Lower lobe of right lung (tissue), 2 donors: ENCODE measurements around the gene MAP3K14. TPM values are rescaled to one million over a fixed set of nuclear protein-coding genes. Genes with fewer than 3 reads are reported as not detected.
A peak's percentile ranks its signal among the peaks of the same experiment; 100 is the strongest.

Experiments used
- ATAC-seq, 2 donors: fragments of 200-7000 bp; cut with Tn5 transposase; one replicate each; pipeline ENCODE4 v1.9.1; 2020 to 2022; ENCODE audit warnings: mild to moderate bottlenecking in 2 of 2, moderate library complexity in 2 of 2
- DNase-seq: peaks from one replicate; pipeline ENCODE4 v3.0.0-alpha.2; 2020
- H3K27ac ChIP-seq: fragments of 200-600 bp; one replicate; pipeline ENCODE4 v1.8.0; 2022
- H3K27me3 ChIP-seq: fragments of 200-600 bp; one replicate; pipeline ENCODE4 v1.8.0; 2022; ENCODE audit warnings: low read depth
- H3K36me3 ChIP-seq: fragments of 200-600 bp; one replicate; pipeline ENCODE4 v1.8.0; 2022; ENCODE audit warnings: mild to moderate bottlenecking
- H3K4me1 ChIP-seq: fragments of 200-600 bp; one replicate; pipeline ENCODE4 v1.8.0; 2022
- H3K4me3 ChIP-seq: fragments of 200-600 bp; one replicate; pipeline ENCODE4 v1.8.0; 2022; ENCODE audit warnings: mild to moderate bottlenecking
- H3K9me3 ChIP-seq: fragments of 200-600 bp; one replicate; pipeline ENCODE4 v1.8.0; 2022
- intact Hi-C: fragments of 100-400 bp; cut with DNase I; formaldehyde crosslinking; loops from one replicate; pipeline ENCODE4 v1.11.0; 2022
- total RNA-seq: library from RNA; stranded (reverse); fragmentation: NEBNext Ultra II Directional; extraction: Animal tissue kit (Norgen Biotek cat#: 25700); gene quantifications from one replicate; pipeline ENCODE4 v1.2.1, GENCODE V29; 2021
- TF ChIP-seq, protein P1 (sequence below): fragments of 200-600 bp; IDR thresholded peaks from one replicate; pipeline ENCODE4 v1.8.0; 2022; ENCODE audit warnings: antibody characterized with exemption, mild to moderate bottlenecking
- donor health status: DM: no; HTN: yes; CAD: no; lungs with severe emphysema.

MAP3K14 gene
- total RNA-seq, 1 donor from 2014 or later, result 9.3 TPM

DNA sequence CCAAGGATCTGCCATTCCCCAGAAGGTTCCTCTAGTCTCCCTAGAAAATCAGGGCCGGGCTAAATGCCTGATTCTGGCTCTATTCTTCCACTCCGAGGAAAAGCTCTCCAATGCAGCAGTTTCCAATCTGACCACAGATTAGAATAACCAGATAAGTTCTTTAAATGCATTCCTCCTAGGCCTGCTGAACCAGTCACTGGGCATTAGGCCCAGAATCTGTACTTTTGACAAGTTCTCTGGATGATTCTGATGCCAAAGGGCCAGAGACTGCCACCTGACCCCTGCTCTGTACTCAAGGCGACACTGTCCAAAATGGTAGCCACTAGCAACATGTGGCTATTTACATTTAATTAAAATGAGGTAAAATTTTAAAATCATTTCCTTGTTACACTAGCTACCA lies 22.3 kb downstream of the MAP3K14 start:
- no peaks in the 10 kb centered on the region for H3K9me3 ChIP-seq
- peak; percentile 74 to 77 for ATAC-seq
- peaks cover 10% of the 10 kb centered on the region for H3K36me3 ChIP-seq
- no peak overlapping the region for H3K4me3 ChIP-seq
- TF ChIP-seq, protein P1, sequence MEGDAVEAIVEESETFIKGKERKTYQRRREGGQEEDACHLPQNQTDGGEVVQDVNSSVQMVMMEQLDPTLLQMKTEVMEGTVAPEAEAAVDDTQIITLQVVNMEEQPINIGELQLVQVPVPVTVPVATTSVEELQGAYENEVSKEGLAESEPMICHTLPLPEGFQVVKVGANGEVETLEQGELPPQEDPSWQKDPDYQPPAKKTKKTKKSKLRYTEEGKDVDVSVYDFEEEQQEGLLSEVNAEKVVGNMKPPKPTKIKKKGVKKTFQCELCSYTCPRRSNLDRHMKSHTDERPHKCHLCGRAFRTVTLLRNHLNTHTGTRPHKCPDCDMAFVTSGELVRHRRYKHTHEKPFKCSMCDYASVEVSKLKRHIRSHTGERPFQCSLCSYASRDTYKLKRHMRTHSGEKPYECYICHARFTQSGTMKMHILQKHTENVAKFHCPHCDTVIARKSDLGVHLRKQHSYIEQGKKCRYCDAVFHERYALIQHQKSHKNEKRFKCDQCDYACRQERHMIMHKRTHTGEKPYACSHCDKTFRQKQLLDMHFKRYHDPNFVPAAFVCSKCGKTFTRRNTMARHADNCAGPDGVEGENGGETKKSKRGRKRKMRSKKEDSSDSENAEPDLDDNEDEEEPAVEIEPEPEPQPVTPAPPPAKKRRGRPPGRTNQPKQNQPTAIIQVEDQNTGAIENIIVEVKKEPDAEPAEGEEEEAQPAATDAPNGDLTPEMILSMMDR, result no peak
- intact Hi-C loops, result no loop called here
- H3K27ac ChIP-seq, result peak overlapping the region; percentile 76
- no peaks in the 10 kb centered on the region for H3K27me3 ChIP-seq
- peaks cover 100% of the 10 kb centered on the region for H3K4me1 ChIP-seq
- DNase-seq, result no peak

DNA sequence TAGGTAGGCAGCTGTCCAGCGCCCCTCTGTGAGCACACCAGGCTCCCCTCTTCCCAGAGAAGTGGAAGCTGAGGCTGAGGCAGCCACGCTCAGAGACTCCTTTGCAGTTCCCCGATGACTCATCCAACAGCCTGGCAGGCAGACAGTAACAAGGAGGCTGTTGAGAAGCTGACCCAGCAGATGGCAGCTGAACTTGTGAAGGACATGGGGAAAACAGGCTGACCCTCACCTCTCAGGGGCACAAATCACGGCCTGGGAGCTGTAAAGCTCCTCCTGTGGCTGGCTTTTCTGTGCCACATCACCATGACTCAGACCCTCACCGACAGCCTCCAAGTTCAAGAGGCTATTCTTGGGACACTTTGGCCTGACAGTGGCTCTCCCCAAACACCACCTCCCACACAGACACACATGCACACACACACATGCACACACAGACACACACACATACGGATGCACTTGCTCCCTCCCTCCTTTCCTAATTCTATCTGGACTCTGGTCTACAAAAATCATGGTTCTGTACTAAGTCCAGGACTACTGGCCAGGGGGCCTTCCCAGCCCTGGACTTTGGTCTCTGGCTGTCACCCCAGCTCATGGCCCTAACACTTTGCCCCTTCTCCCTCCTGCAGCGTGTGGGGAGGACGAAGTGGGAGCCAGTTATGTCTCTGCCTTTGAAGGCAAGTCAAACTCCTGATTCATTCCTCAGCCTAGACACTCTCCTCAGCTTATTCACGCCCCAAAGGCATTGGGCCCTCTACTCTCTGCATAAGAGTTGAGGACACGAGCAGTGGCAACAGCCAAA lies 23.2 kb downstream of the MAP3K14 start:
- Histone ChIP-seq H3K9me3 (no peaks in the 10 kb centered on the region), H3K27me3 (no peaks in the 10 kb centered on the region), H3K27ac (peak overlapping the region; percentile 76), H3K36me3 (peaks cover 19% of the 10 kb centered on the region), H3K4me3 (no peak overlapping the region), H3K4me1 (peaks cover 100% of the 10 kb centered on the region)
- TF ChIP-seq, protein P1, result no peak
- ATAC-seq (peak; percentile 82 to 84), DNase-seq (peak; percentile 79)
- intact Hi-C loops, result no loop called here

DNA sequence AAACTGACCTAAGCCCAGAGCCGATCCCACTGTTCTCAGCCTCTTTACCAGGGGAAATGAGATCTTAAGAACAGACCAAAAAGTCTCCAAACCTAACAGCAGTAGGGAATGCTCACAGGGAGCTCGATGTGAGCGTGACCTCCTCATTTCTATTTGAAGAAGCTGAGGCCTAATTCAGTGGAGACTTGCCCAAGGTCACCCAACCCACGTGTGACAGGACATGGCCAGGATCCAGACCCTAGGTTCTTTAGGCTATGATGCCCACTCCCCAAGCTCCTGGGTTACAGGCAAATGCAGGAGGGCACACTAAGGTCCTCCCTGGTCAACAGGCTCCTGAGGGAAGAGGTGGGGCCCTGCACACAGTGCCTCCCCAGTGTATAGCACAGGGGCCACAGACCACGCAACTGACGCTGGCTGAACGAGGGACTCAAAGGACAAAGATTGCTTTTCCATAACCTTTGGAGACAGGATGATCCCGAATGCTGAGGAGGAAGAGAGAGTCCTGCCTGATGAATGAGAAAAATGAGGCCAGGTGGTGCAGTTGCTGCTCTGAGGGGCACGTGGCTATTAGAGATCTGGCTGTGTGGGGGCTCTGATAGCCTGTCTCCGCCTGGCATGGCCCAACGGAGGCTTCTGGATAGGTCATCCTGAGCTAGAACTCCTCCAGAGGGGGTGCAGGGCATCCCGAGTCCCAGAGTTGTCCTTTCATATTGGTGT lies 24.0 kb downstream of the MAP3K14 start:
- H3K36me3 ChIP-seq, result peaks cover 27% of the 10 kb centered on the region
- H3K9me3 ChIP-seq, result no peaks in the 10 kb centered on the region
- DNase-seq (no peak), ATAC-seq (no peak)
- intact Hi-C loops, result no loop called here
- peaks cover 100% of the 10 kb centered on the region for H3K4me1 ChIP-seq
- no peaks in the 10 kb centered on the region for H3K27me3 ChIP-seq
- peak overlapping the region; percentile 76 for H3K27ac ChIP-seq
- TF ChIP-seq, protein P1, result no peak
- H3K4me3 ChIP-seq, result no peak overlapping the region

DNA sequence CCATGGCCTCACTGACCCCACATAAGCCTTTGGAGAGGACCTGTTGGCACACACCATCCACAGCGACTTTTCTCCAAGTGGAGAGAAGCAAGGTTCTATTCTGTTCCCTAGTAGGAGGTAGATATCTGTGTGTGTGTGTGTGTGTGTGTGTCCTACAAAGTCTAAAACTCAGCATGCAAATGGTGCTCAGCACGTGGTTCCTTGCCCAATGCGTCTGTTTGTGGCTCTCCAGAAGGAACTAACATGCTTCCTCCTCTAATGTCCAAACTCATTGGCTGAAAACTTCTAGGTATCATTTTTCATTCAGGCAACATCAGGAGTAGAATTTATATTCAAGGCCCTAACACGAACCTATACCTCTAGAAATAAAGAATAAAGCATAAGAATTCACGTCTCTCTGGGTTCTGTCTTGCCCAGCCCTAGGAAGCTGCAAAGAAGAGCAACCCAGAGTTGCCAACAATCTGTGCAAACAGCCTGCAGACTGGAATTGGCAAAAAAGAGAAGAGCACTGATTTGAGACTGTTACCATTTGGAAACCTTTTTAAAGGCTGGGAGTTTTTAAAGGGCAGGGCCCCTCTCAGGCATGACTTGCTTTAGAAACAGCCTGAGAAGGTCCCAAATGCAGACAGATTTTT lies 25.5 kb downstream of the MAP3K14 start:
- no peaks in the 10 kb centered on the region for H3K9me3 ChIP-seq
- H3K27ac ChIP-seq, result no peak overlapping the region
- DNase-seq (peak; percentile 70), ATAC-seq (peak in 1 of 2 donors; percentile 25)
- intact Hi-C loops, result no loop called here
- H3K4me3 ChIP-seq, result no peak overlapping the region
- no peaks in the 10 kb centered on the region for H3K27me3 ChIP-seq
- H3K4me1 ChIP-seq, result peaks cover 87% of the 10 kb centered on the region
- H3K36me3 ChIP-seq, result peaks cover 43% of the 10 kb centered on the region
- TF ChIP-seq, protein P1, result no peak

DNA sequence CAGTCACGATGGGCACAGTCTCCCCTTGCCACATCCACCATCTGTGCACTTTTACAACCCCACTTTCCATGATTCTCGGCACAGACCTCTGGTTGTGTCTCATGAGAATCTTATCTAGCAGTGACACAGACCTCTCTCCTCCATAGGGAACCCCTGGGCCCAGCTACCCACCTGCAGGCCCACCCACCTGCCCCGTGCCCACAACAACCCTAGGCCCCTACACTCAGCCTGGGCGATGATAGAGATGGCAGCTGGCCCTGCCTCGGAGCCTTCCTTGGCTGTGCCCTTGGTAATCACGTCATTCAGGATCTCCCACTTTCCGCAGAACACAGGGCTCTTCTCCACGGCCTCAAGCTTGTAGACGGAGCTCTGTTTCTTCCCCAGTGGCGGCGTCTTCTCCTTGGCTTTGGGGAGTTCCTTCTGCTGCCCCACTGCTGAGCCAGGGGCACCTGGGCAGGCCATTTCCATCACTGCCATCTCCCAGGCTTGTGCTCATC lies 26.5 kb downstream of the MAP3K14 start:
- Histone ChIP-seq H3K27me3 (no peaks in the 10 kb centered on the region), H3K9me3 (no peaks in the 10 kb centered on the region), H3K27ac (peak overlapping the region; percentile 21), H3K4me1 (peaks cover 77% of the 10 kb centered on the region), H3K36me3 (peaks cover 52% of the 10 kb centered on the region), H3K4me3 (no peak overlapping the region)
- intact Hi-C loops, result no loop called here
- DNase-seq (no peak), ATAC-seq (no peak)
- TF ChIP-seq, protein P1, result no peak
